Endothelial cell of umbilical vein (primary cell): ENCODE measurements around the gene CCDC159. TPM values are rescaled to one million over a fixed set of nuclear protein-coding genes. Genes with fewer than 3 reads are reported as not detected.

Source experiments
- BruUV-seq: library from RNA; stranded (reverse); fragments of 400-500 nt; replicated peaks from 2 replicates; lab custom pipeline; 2021; lab: Mats Ljungman, UMichigan
- CTCF ChIA-PET: fragments of 300-600, 350-600 bp; sonication (Branson Sonifier 250); formaldehyde crosslinking; loops from one replicate; lab custom pipeline; 2021; ENCODE audit warnings: antibody characterized with exemption, inconsistent platforms; lab: Charles Lee
- POLR2A ChIA-PET: fragments of 300-600, 350-600 bp; sonication (Branson Sonifier 250); formaldehyde crosslinking; loops from one replicate; lab custom pipeline; 2021; ENCODE audit warnings: antibody characterized with exemption, inconsistent platforms; lab: Charles Lee
- DNase-seq: peaks from one replicate; pipeline ENCODE4 v3.0.0-alpha.2; 2011; ENCODE audit warnings: low read depth, low spot score
- FAIRE-seq: peaks from 2 replicates; lab custom pipeline; 2011; peaks lifted over from hg19 to GRCh38; lab: Jason Lieb, UNC
- H2AFZ ChIP-seq: 2 replicates; pipeline ENCODE4 v1.6.0; 2012; ENCODE audit warnings: low read depth, low read length, control low read depth, inconsistent platforms
- H3K27ac ChIP-seq: 2 replicates; pipeline ENCODE4 v1.5.1; 2011; ENCODE audit warnings: low read depth, mild to moderate bottlenecking, control low read depth, low read length, moderate library complexity; ENCODE audit not compliant: insufficient read depth
- H3K27me3 ChIP-seq, 2 experiments: 2 replicates each; pipeline versions ENCODE4 v1.6.0 to v1.6.1; 2011; ENCODE audit warnings: low read length in 2 of 2, mixed read lengths in 1 of 2; ENCODE audit not compliant: control insufficient read depth in 2 of 2, insufficient read depth in 2 of 2
- H3K36me3 ChIP-seq, 2 experiments: 2 replicates in 1 of 2; 3 replicates in 1 of 2; pipeline ENCODE4 v1.5.1; 2011; ENCODE audit warnings: low read length in 2 of 2, mild to moderate bottlenecking in 1 of 2, moderate library complexity in 1 of 2; ENCODE audit not compliant: control insufficient read depth in 2 of 2, insufficient read depth in 2 of 2; ENCODE audit errors: extremely low read depth in 1 of 2
- H3K4me1 ChIP-seq: 3 replicates; pipeline ENCODE4 v1.5.1; 2011; ENCODE audit warnings: mild to moderate bottlenecking, low read length; ENCODE audit not compliant: control insufficient read depth, insufficient read depth; ENCODE audit errors: extremely low read depth
- H3K4me2 ChIP-seq: 2 replicates; pipeline ENCODE4 v1.6.1; 2011; ENCODE audit warnings: low read length, control low read depth, mixed read lengths; ENCODE audit not compliant: insufficient read depth
- H3K4me3 ChIP-seq, 3 experiments: fragments of 200-600 bp in 1 of 3; sonication (generic), shearing (Covaris generic) in 1 of 3; replicated peaks in 1 of 3; 2 replicates each; pipeline ENCODE4 v1.5.1; 2011 to 2016; ENCODE audit warnings: control low read depth in 3 of 3, low read length in 3 of 3, mild to moderate bottlenecking in 2 of 3, inconsistent platforms in 1 of 3, low read depth in 1 of 3, moderate library complexity in 1 of 3; ENCODE audit not compliant: insufficient read depth in 1 of 3
- H3K79me2 ChIP-seq: 2 replicates; pipeline ENCODE4 v1.6.0; 2012; ENCODE audit warnings: low read length, inconsistent platforms; ENCODE audit not compliant: control insufficient read depth, insufficient read depth
- H3K9ac ChIP-seq: replicated peaks from 2 replicates; pipeline ENCODE3; 2011; ENCODE audit warnings: low read length, control low read depth; ENCODE audit not compliant: insufficient read depth; ENCODE audit errors: extremely low read depth
- H3K9me1 ChIP-seq: replicated peaks from 3 replicates; pipeline ENCODE4 v1.6.0; 2011; ENCODE audit warnings: mild to moderate bottlenecking, low read length; ENCODE audit not compliant: control insufficient read depth, insufficient read depth; ENCODE audit errors: extremely low read depth
- H3K9me3 ChIP-seq: replicated peaks from 2 replicates; pipeline ENCODE4 v1.5.1; 2012; ENCODE audit warnings: low read length, inconsistent platforms; ENCODE audit not compliant: control insufficient read depth, insufficient read depth
- H4K20me1 ChIP-seq: replicated peaks from 2 replicates; pipeline ENCODE3; 2011; ENCODE audit warnings: mild to moderate bottlenecking, low read length; ENCODE audit not compliant: control insufficient read depth, insufficient read depth; ENCODE audit errors: extremely low read depth
- EZH2 ChIP-seq: IDR thresholded peaks from 2 replicates; pipeline ENCODE4 v1.6.1; 2012; ENCODE audit warnings: borderline replicate concordance, low read depth, mild to moderate bottlenecking, moderate library complexity, low read length, inconsistent platforms; ENCODE audit not compliant: severe bottlenecking
- FOS ChIP-seq: IDR thresholded peaks from 2 replicates; pipeline ENCODE4 v1.6.1; 2011; ENCODE audit warnings: mild to moderate bottlenecking, low read length, moderate library complexity, borderline replicate concordance; ENCODE audit not compliant: insufficient read depth
- GATA2 ChIP-seq: IDR thresholded peaks from 2 replicates; pipeline ENCODE4 v1.7.0; 2011; ENCODE audit warnings: low read depth, mild to moderate bottlenecking, moderate library complexity, mixed read lengths, low read length; ENCODE audit not compliant: insufficient read length, insufficient read depth
- JUN ChIP-seq: IDR thresholded peaks from 2 replicates; pipeline ENCODE4 v1.6.1; 2011; ENCODE audit warnings: borderline replicate concordance, low read depth; ENCODE audit not compliant: insufficient read length, insufficient read depth
- MYC ChIP-seq: IDR thresholded peaks from one replicate; pipeline ENCODE4 v1.6.1; 2011; ENCODE audit warnings: mild to moderate bottlenecking, low read depth, low read length
- POLR2A ChIP-seq: IDR thresholded peaks from 2 replicates; pipeline ENCODE4 v1.6.1; 2012; ENCODE audit warnings: low read depth, mild to moderate bottlenecking, control low read depth, low read length
- POLR2AphosphoS5 ChIP-seq: IDR thresholded peaks from 2 replicates; pipeline ENCODE4 v1.6.1; 2012; ENCODE audit warnings: low read depth, mild to moderate bottlenecking, control low read depth, low read length, moderate library complexity; ENCODE audit not compliant: insufficient read depth
- dilution Hi-C: fragments of 300-500 bp; cut with MboI; formaldehyde crosslinking; loops from one replicate; pipeline ENCODE4 v1.15.0; 2019; ENCODE audit warnings: low sequenced_read_pairs; ENCODE audit not compliant: extremely low pct_ligation_motif_present
- intact Hi-C: fragments of 100-400 bp; cut with micrococcal nuclease; formaldehyde crosslinking; loops from one replicate; pipeline ENCODE4 v1.10.0; 2022
- polyA plus RNA-seq, 4 experiments: library from polyadenylated mRNA; depleted of rRNA in 3 of 4; stranded (reverse) in 3 of 4; unstranded in 1 of 4; fragments of >200 nt; gene quantifications; 2 replicates each; pipeline versions ENCODE4 v1.2.1 to v1.2.3, GENCODE V29; 2011 to 2012; ENCODE audit warnings: missing spikeins in 1 of 4
- total RNA-seq: library from RNA; stranded (reverse); gene quantifications from 2 replicates; pipeline ENCODE4 v1.2.3, GENCODE V29; 2021
- TF ChIP-seq, protein P1 (sequence below), 2 donors: IDR thresholded peaks; 1 replicate in 1 of 2; 2 replicates in 1 of 2; pipeline ENCODE4 v1.5.1; 2011; ENCODE audit warnings: low read length in 2 of 2, mild to moderate bottlenecking in 2 of 2, moderate library complexity in 2 of 2, control low read depth in 1 of 2, inconsistent platforms in 1 of 2, low read depth in 1 of 2; ENCODE audit not compliant: insufficient read depth in 1 of 2; ENCODE audit errors: extremely low read depth in 1 of 2
- TF ChIP-seq, protein P2 (sequence below): IDR thresholded peaks from 2 replicates; pipeline ENCODE4 v1.6.1; 2011; ENCODE audit not compliant: insufficient read depth, insufficient read length

The CCDC159 gene
- total and polyA plus RNA-seq, 2 donors (not counting 3 experiments of a cell fraction or from before 2014, with no cell fraction given) = 30.0 to 31.6 TPM

DNA sequence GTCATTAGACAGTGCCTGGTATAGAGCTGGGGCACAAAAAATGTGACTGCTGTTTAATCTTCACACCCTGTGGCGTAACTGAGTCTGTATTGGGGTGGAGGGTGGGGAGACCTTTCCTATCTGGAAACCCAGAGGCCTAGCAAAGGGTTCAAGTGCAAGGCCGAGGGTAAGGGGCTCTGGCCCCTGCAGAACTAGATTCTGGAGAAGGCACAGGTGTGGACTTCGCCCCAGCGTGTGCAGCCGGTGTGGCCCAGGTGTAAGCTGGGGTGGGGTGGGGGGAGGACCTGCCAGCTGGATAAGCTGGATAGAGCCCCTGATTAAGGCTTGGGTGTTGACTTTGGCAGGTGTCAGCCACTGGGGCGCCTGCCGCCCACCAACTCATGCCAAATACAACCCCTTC lies 8.2 kb upstream of the CCDC159 start:
- CTCF ChIA-PET = interaction anchor here (1.0 to 2.2 kb wide), 4 partner anchors 37 to 69 kb away, joined by 3 to 23 read pairs (median 4); partner anchors contain the start of gene SWSAP1
- H3K4me2 ChIP-seq = no peak overlapping the region
- no peak overlapping the region for H3K4me3 ChIP-seq

More for the DNA sequence above, 8.2 kb upstream of the CCDC159 start:
- intact Hi-C loops (loop anchor here (2.0 kb wide), 1 partner anchor 37 kb away; the partner anchor contains the start of gene SWSAP1), dilution Hi-C loops (no loop called here)
- Histone ChIP-seq H2AFZ (no peak overlapping the region), H3K9me3 (no peaks in the 10 kb centered on the region), H3K27ac (no peak overlapping the region), H3K36me3 (peaks cover 0 to 14% of the 10 kb centered on the region in 2 experiments), H3K27me3 (no peaks in the 10 kb centered on the region), H3K4me1 (peaks cover 11% of the 10 kb centered on the region), H3K9me1 (no peaks in the 10 kb centered on the region), H3K79me2 (no peaks in the 10 kb centered on the region), H3K9ac (no peak overlapping the region), H4K20me1 (no peaks in the 10 kb centered on the region)
- BruUV-seq = no TSS peak
- DNase-seq (no peak), FAIRE-seq (no peak)
- POLR2A ChIA-PET = no interaction called here
- TF ChIP-seq EZH2 (no peak), GATA2 (no peak), FOS (no peak), MYC (no peak), POLR2AphosphoS5 (no peak), JUN (no peak), POLR2A (no peak)
- TF ChIP-seq, protein P1, sequence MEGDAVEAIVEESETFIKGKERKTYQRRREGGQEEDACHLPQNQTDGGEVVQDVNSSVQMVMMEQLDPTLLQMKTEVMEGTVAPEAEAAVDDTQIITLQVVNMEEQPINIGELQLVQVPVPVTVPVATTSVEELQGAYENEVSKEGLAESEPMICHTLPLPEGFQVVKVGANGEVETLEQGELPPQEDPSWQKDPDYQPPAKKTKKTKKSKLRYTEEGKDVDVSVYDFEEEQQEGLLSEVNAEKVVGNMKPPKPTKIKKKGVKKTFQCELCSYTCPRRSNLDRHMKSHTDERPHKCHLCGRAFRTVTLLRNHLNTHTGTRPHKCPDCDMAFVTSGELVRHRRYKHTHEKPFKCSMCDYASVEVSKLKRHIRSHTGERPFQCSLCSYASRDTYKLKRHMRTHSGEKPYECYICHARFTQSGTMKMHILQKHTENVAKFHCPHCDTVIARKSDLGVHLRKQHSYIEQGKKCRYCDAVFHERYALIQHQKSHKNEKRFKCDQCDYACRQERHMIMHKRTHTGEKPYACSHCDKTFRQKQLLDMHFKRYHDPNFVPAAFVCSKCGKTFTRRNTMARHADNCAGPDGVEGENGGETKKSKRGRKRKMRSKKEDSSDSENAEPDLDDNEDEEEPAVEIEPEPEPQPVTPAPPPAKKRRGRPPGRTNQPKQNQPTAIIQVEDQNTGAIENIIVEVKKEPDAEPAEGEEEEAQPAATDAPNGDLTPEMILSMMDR (IDR thresholded peaks at IDR 0.05; ENCODE audit: extremely low read depth in 1 of 2, insufficient read depth in 1 of 2, low read depth in 1 of 2, low read length in 2 of 2) = no peak
- TF ChIP-seq, protein P2, sequence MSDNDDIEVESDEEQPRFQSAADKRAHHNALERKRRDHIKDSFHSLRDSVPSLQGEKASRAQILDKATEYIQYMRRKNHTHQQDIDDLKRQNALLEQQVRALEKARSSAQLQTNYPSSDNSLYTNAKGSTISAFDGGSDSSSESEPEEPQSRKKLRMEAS = no peak
